ENCODE results near the gene HMCN2.

- TF ChIP-seq EZH2 (IDR thresholded peaks at IDR 0.05; ENCODE audit: borderline replicate concordance, low read depth, low read length, severe bottlenecking) = no peak
- TF ChIP-seq CTCF (IDR thresholded peaks at IDR 0.05; ENCODE audit: extremely low read depth in 1 of 2, insufficient read depth in 1 of 2, low read depth in 1 of 2, low read length in 2 of 2) = no peak
- no peak for TF ChIP-seq POLR2A (IDR thresholded peaks at IDR 0.05; ENCODE audit: low read depth, low read length)
- TF ChIP-seq POLR2AphosphoS5 (IDR thresholded peaks at IDR 0.05; ENCODE audit: insufficient read depth, low read depth, low read length) = no peak
- TF ChIP-seq GATA2 (IDR thresholded peaks at IDR 0.05; ENCODE audit: insufficient read depth, insufficient read length, low read depth, low read length) = no peak
- no peak for TF ChIP-seq MAX (IDR thresholded peaks at IDR 0.05; ENCODE audit: insufficient read depth, insufficient read length)
- no peak for TF ChIP-seq JUN (IDR thresholded peaks at IDR 0.05; ENCODE audit: borderline replicate concordance, insufficient read depth, insufficient read length, low read depth)
Measured at GRCh38 chr9:130260816-130261765, 4.5 kb upstream of the HMCN2 start.
